HEK293 (cell line): ENCODE measurements around the gene TBX22.

ENCODE experiments used
- CTCF ChIA-PET: fragments of 350-600 bp; formaldehyde crosslinking; extraction: SDS; loops from one replicate; lab custom pipeline; 2021; ENCODE audit warnings: antibody characterized with exemption; lab: Yijun Ruan, JAX
- POLR2A ChIA-PET: fragments of 300-600 bp; formaldehyde crosslinking; extraction: SDS; loops from one replicate; lab custom pipeline; 2020; ENCODE audit warnings: antibody characterized with exemption, inconsistent platforms; lab: Yijun Ruan, JAX
- H3K27ac ChIP-seq: fragments of 200-500 bp; sonication (Bioruptor generic); 2 replicates; pipeline ENCODE4 v1.5.1; 2014; ENCODE audit warnings: low read depth, low read length, control low read depth, inconsistent platforms; ENCODE audit errors: extremely low read depth
- H3K36me3 ChIP-seq, 2 experiments: fragments of 200-500 bp in 1 of 2; sonication (Bioruptor generic) in 1 of 2; 1 replicate in 1 of 2; 2 replicates in 1 of 2; pipeline ENCODE4 v1.5.1; 2014 to 2017; ENCODE audit warnings: inconsistent platforms in 2 of 2, low read length in 2 of 2; ENCODE audit not compliant: control insufficient read depth in 2 of 2, insufficient read depth in 1 of 2
- H3K4me1 ChIP-seq: fragments of 200-500 bp; sonication (Bioruptor generic); 2 replicates; pipeline ENCODE4 v1.5.1; 2014; ENCODE audit warnings: mild to moderate bottlenecking, low read length, inconsistent platforms; ENCODE audit not compliant: control insufficient read depth, insufficient read depth
- H3K4me3 ChIP-seq: 2 replicates; pipeline ENCODE4 v1.5.1; 2011; ENCODE audit warnings: low read depth, mild to moderate bottlenecking, control low read depth, low read length, moderate library complexity
- H3K9me3 ChIP-seq: fragments of 200-500 bp; sonication (Bioruptor generic); 2 replicates; pipeline ENCODE4 v1.5.1; 2014; ENCODE audit warnings: low read depth, low read length, inconsistent platforms; ENCODE audit not compliant: control insufficient read depth, insufficient read depth
- GFI1B ChIP-seq: fragments of 450-650 bp; formaldehyde crosslinking; IDR thresholded peaks from 2 replicates; pipeline ENCODE4 v1.5.1; 2016; ENCODE audit warnings: missing biosample characterization, missing genetic modification characterization
- KLF16 ChIP-seq: fragments of 450-650 bp; formaldehyde crosslinking; IDR thresholded peaks from 2 replicates; pipeline ENCODE4 v1.5.1; 2017; ENCODE audit warnings: missing biosample characterization, missing genetic modification characterization
- OSR2 ChIP-seq: fragments of 450-650 bp; formaldehyde crosslinking; IDR thresholded peaks from 2 replicates; pipeline ENCODE4 v1.5.1; 2016; ENCODE audit warnings: missing biosample characterization, missing genetic modification characterization
- REPIN1 ChIP-seq: fragments of 450-650 bp; formaldehyde crosslinking; IDR thresholded peaks from 2 replicates; pipeline ENCODE4 v1.5.1; 2017; ENCODE audit warnings: missing biosample characterization, missing genetic modification characterization, low read depth
- ZFP69B ChIP-seq: fragments of 450-650 bp; formaldehyde crosslinking; IDR thresholded peaks from 2 replicates; pipeline ENCODE4 v1.5.1; 2016; ENCODE audit warnings: missing biosample characterization, missing genetic modification characterization
- ZNF140 ChIP-seq: fragments of 450-650 bp; formaldehyde crosslinking; IDR thresholded peaks from 2 replicates; pipeline ENCODE4 v1.5.1; 2016; ENCODE audit warnings: missing biosample characterization, missing genetic modification characterization
- ZNF169 ChIP-seq: fragments of 450-650 bp; formaldehyde crosslinking; IDR thresholded peaks from 2 replicates; pipeline ENCODE4 v1.5.1; 2016; ENCODE audit warnings: missing biosample characterization, missing genetic modification characterization
- ZNF266 ChIP-seq: fragments of 450-650 bp; formaldehyde crosslinking; IDR thresholded peaks from 2 replicates; pipeline ENCODE4 v1.5.1; 2016; ENCODE audit warnings: missing biosample characterization, missing genetic modification characterization, low read depth
- ZNF274 ChIP-seq, 2 experiments: fragments of 200-500 bp in 1 of 2; fragments of 450-650 bp in 1 of 2; sonication (Bioruptor generic) in 1 of 2; formaldehyde crosslinking in 1 of 2; IDR thresholded peaks; 2 replicates each; pipeline versions ENCODE4 v1.5.1 to v1.6.1; 2014 to 2016; ENCODE audit warnings: borderline replicate concordance in 1 of 2, inconsistent platforms in 1 of 2, low read length in 1 of 2, missing biosample characterization in 1 of 2, missing genetic modification characterization in 1 of 2
- ZNF354C ChIP-seq: fragments of 450-650 bp; formaldehyde crosslinking; IDR thresholded peaks from 2 replicates; pipeline ENCODE4 v1.5.1; 2016; ENCODE audit warnings: missing biosample characterization, missing genetic modification characterization, low read depth, borderline replicate concordance
- ZNF394 ChIP-seq: fragments of 450-650 bp; formaldehyde crosslinking; IDR thresholded peaks from 2 replicates; pipeline ENCODE4 v1.5.1; 2016; ENCODE audit warnings: missing biosample characterization, missing genetic modification characterization, mild to moderate bottlenecking, moderate library complexity, borderline replicate concordance
- ZNF423 ChIP-seq: fragments of 450-650 bp; formaldehyde crosslinking; IDR thresholded peaks from 2 replicates; pipeline ENCODE4 v1.5.1; 2016; ENCODE audit warnings: missing biosample characterization, missing genetic modification characterization
- ZNF501 ChIP-seq: fragments of 450-650 bp; formaldehyde crosslinking; IDR thresholded peaks from 2 replicates; pipeline ENCODE4 v1.5.1; 2016; ENCODE audit warnings: missing biosample characterization, missing genetic modification characterization
- ZNF585B ChIP-seq: fragments of 450-650 bp; formaldehyde crosslinking; IDR thresholded peaks from 2 replicates; pipeline ENCODE4 v1.5.1; 2016; ENCODE audit warnings: missing biosample characterization, missing genetic modification characterization
- ZNF747 ChIP-seq: fragments of 450-650 bp; formaldehyde crosslinking; IDR thresholded peaks from 2 replicates; pipeline ENCODE4 v1.5.1; 2016; ENCODE audit warnings: missing biosample characterization, missing genetic modification characterization
- ZNF785 ChIP-seq: fragments of 450-650 bp; formaldehyde crosslinking; IDR thresholded peaks from 2 replicates; pipeline ENCODE4 v1.5.1; 2016; ENCODE audit warnings: missing biosample characterization, missing genetic modification characterization
- ZSCAN30 ChIP-seq: fragments of 450-650 bp; IDR thresholded peaks from 2 replicates; pipeline ENCODE4 v1.5.1; 2018; ENCODE audit warnings: missing biosample characterization, mild to moderate bottlenecking, missing genetic modification characterization, moderate library complexity
- TF ChIP-seq, protein P1 (sequence below): fragments of 450-650 bp; formaldehyde crosslinking; IDR thresholded peaks from 2 replicates; pipeline ENCODE4 v1.5.1; 2016; ENCODE audit warnings: missing biosample characterization, missing genetic modification characterization
- TF ChIP-seq, protein P2 (sequence below): fragments of 450-650 bp; formaldehyde crosslinking; IDR thresholded peaks from 2 replicates; pipeline ENCODE4 v1.5.1; 2017; ENCODE audit warnings: missing biosample characterization, missing genetic modification characterization
- TF ChIP-seq, protein P3 (sequence below): fragments of 450-650 bp; formaldehyde crosslinking; IDR thresholded peaks from 2 replicates; pipeline ENCODE4 v1.5.1; 2016; ENCODE audit warnings: missing biosample characterization, missing genetic modification characterization
- TF ChIP-seq, protein P4 (sequence below): fragments of 450-650 bp; formaldehyde crosslinking; IDR thresholded peaks from 2 replicates; pipeline ENCODE4 v1.5.1; 2016; ENCODE audit warnings: missing biosample characterization, missing genetic modification characterization, borderline replicate concordance
- TF ChIP-seq, protein P5 (sequence below): fragments of 450-650 bp; formaldehyde crosslinking; IDR thresholded peaks from 2 replicates; pipeline ENCODE4 v1.5.1; 2016; ENCODE audit warnings: missing biosample characterization, missing genetic modification characterization
- TF ChIP-seq, protein P6 (sequence below): fragments of 450-650 bp; formaldehyde crosslinking; conservative IDR thresholded peaks from 2 replicates; pipeline ENCODE4 v1.5.1; 2016; ENCODE audit warnings: low read depth, missing biosample characterization, missing genetic modification characterization

TBX22 gene

DNA sequence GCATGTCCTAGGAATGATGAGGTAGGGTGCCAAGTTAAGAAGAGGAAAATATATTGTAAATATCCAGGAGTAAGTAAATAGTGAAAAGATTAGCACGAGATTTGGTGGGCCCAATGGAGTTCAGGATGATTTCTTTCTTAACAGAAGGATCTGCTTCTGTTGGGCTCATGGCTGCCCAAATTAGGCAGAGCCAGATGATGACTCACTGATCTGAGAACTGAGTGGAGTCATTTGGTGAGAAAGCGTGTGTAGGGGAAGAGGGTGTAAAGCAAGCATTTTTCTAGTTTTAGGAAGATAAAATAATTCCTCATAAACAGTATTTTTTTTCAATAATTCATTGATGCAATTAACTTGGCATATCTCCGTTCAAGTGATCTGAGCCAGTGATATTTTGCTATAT lies 1.6 kb downstream of the TBX22 start:
- Histone ChIP-seq H3K4me1 (no peaks in the 10 kb centered on the region), H3K27ac (no peak overlapping the region), H3K9me3 (no peaks in the 10 kb centered on the region), H3K4me3 (no peak overlapping the region), H3K36me3 (no peaks in the 10 kb centered on the region)
- ChIA-PET CTCF (no interaction called here), POLR2A (no interaction called here)
- TF ChIP-seq, protein P1, sequence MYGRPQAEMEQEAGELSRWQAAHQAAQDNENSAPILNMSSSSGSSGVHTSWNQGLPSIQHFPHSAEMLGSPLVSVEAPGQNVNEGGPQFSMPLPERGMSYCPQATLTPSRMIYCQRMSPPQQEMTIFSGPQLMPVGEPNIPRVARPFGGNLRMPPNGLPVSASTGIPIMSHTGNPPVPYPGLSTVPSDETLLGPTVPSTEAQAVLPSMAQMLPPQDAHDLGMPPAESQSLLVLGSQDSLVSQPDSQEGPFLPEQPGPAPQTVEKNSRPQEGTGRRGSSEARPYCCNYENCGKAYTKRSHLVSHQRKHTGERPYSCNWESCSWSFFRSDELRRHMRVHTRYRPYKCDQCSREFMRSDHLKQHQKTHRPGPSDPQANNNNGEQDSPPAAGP: no peak
- TF ChIP-seq, protein P2, sequence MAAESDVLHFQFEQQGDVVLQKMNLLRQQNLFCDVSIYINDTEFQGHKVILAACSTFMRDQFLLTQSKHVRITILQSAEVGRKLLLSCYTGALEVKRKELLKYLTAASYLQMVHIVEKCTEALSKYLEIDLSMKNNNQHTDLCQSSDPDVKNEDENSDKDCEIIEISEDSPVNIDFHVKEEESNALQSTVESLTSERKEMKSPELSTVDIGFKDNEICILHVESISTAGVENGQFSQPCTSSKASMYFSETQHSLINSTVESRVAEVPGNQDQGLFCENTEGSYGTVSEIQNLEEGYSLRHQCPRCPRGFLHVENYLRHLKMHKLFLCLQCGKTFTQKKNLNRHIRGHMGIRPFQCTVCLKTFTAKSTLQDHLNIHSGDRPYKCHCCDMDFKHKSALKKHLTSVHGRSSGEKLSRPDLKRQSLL (tag by site-specific recombination): no peak
- TF ChIP-seq, protein P3, sequence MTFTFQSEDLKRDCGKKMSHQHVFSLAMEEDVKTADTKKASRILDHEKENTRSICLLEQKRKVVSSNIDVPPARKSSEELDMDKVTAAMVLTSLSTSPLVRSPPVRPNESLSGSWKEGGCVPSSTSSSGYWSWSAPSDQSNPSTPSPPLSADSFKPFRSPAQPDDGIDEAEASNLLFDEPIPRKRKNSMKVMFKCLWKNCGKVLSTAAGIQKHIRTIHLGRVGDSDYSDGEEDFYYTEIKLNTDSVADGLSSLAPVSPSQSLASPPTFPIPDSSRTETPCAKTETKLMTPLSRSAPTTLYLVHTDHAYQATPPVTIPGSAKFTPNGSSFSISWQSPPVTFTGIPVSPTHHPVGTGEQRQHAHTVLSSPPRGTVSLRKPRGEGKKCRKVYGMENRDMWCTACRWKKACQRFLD (tag by site-specific recombination): no peak
- TF ChIP-seq ZNF585B (tag by site-specific recombination) (no peak), ZNF140 (tag by site-specific recombination) (no peak), ZNF266 (no peak)

DNA sequence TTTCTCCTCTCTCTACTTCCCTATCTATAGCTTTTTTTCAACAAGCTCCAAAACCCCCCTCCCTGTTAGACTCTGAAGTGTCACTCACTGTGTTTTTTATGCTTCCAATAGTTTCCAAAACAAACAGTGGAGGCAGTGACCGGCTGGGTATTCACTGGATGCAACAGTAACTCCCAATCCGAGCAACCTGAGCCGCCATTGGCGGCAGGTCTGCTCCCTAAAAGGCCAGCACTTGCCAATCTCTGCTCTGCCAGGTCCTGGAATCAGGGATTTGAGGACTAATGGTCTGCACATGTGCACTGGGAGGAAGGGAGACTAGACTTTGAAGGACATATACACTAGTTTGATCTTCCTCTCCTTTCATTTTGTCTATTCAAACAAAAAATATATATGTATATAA lies 7.1 kb downstream of the TBX22 start:
- no peaks in the 10 kb centered on the region for H3K9me3 ChIP-seq
- H3K4me3 ChIP-seq: no peak overlapping the region
- no peak for TF ChIP-seq ZSCAN30 (tag by site-specific recombination)
- no peak for TF ChIP-seq ZNF169 (tag by site-specific recombination)
- TF ChIP-seq ZNF785 (tag by site-specific recombination): no peak
- TF ChIP-seq, protein P4, sequence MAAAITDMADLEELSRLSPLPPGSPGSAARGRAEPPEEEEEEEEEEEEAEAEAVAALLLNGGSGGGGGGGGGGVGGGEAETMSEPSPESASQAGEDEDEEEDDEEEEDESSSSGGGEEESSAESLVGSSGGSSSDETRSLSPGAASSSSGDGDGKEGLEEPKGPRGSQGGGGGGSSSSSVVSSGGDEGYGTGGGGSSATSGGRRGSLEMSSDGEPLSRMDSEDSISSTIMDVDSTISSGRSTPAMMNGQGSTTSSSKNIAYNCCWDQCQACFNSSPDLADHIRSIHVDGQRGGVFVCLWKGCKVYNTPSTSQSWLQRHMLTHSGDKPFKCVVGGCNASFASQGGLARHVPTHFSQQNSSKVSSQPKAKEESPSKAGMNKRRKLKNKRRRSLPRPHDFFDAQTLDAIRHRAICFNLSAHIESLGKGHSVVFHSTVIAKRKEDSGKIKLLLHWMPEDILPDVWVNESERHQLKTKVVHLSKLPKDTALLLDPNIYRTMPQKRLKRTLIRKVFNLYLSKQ (tag by site-specific recombination): no peak
- TF ChIP-seq ZNF394 (tag by site-specific recombination): no peak
- no peak for TF ChIP-seq REPIN1 (tag by site-specific recombination)
- TF ChIP-seq ZNF423 (tag by site-specific recombination): no peak
- no peak for TF ChIP-seq ZFP69B (tag by site-specific recombination)
- TF ChIP-seq, protein P5, sequence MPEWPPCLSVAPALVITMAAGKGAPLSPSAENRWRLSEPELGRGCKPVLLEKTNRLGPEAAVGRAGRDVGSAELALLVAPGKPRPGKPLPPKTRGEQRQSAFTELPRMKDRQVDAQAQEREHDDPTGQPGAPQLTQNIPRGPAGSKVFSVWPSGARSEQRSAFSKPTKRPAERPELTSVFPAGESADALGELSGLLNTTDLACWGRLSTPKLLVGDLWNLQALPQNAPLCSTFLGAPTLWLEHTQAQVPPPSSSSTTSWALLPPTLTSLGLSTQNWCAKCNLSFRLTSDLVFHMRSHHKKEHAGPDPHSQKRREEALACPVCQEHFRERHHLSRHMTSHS (tag by site-specific recombination): no peak
- no peak for TF ChIP-seq OSR2
- no peak for TF ChIP-seq ZNF140 (tag by site-specific recombination)
- no peak for TF ChIP-seq ZNF747
- no peak for TF ChIP-seq ZNF274 (IDR thresholded peaks at IDR 0.05; ENCODE audit: low read length)
- no peak for TF ChIP-seq ZNF274 (tag by site-specific recombination; IDR thresholded peaks at IDR 0.05; ENCODE audit: borderline replicate concordance)
- no peak for TF ChIP-seq ZNF354C (tag by site-specific recombination)
- no peak for TF ChIP-seq ZNF501 (tag by site-specific recombination)
- TF ChIP-seq KLF16 (tag by site-specific recombination): no peak
- TF ChIP-seq, protein P6, sequence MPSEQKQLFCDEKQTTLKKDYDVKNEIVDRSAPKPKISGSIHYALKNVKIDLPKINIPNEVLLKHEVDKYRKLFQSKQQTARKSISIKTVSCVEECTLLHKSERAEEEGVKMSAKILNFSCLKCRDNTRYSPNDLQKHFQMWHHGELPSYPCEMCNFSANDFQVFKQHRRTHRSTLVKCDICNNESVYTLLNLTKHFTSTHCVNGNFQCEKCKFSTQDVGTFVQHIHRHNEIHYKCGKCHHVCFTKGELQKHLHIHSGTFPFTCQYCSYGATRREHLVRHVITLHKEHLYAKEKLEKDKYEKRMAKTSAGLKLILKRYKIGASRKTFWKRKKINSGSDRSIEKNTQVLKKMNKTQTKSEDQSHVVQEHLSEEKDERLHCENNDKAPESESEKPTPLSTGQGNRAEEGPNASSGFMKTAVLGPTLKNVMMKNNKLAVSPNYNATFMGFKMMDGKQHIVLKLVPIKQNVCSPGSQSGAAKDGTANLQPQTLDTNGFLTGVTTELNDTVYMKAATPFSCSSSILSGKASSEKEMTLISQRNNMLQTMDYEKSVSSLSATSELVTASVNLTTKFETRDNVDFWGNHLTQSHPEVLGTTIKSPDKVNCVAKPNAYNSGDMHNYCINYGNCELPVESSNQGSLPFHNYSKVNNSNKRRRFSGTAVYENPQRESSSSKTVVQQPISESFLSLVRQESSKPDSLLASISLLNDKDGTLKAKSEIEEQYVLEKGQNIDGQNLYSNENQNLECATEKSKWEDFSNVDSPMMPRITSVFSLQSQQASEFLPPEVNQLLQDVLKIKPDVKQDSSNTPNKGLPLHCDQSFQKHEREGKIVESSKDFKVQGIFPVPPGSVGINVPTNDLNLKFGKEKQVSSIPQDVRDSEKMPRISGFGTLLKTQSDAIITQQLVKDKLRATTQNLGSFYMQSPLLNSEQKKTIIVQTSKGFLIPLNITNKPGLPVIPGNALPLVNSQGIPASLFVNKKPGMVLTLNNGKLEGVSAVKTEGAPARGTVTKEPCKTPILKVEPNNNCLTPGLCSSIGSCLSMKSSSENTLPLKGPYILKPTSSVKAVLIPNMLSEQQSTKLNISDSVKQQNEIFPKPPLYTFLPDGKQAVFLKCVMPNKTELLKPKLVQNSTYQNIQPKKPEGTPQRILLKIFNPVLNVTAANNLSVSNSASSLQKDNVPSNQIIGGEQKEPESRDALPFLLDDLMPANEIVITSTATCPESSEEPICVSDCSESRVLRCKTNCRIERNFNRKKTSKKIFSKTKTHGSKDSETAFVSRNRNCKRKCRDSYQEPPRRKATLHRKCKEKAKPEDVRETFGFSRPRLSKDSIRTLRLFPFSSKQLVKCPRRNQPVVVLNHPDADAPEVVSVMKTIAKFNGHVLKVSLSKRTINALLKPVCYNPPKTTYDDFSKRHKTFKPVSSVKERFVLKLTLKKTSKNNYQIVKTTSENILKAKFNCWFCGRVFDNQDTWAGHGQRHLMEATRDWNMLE (tag by site-specific recombination): no peak
- TF ChIP-seq GFI1B (tag by site-specific recombination): no peak
- no peaks in the 10 kb centered on the region for H3K36me3 ChIP-seq
- ChIA-PET POLR2A (no interaction called here), CTCF (no interaction called here)
- H3K4me1 ChIP-seq: no peaks in the 10 kb centered on the region
- no peak overlapping the region for H3K27ac ChIP-seq
